A673 (cell line): ENCODE measurements around the gene DHRSX. TPM values are rescaled to one million over a fixed set of nuclear protein-coding genes. Genes with fewer than 3 reads are reported as not detected.

Source experiments
- BruUV-seq: library from RNA; stranded (reverse); fragments of 400-500 nt; replicated peaks from 2 replicates; lab custom pipeline; 2021; lab: Mats Ljungman, UMichigan
- CTCF ChIA-PET: fragments of 300-600 bp; sonication (Branson Sonifier 250); formaldehyde crosslinking; loops from one replicate; lab custom pipeline; 2022; ENCODE audit warnings: antibody characterized with exemption; lab: Charles Lee
- POLR2A ChIA-PET: fragments of 300-600 bp; sonication (Branson Sonifier 250); formaldehyde crosslinking; loops from one replicate; lab custom pipeline; 2022; ENCODE audit warnings: antibody characterized with exemption; ENCODE audit not compliant: low non-redundant PET; lab: Charles Lee
- DNase-seq: peaks from one replicate; pipeline ENCODE4 v3.0.0-alpha.2; 2015; ENCODE audit warnings: low spot score
- H3K27ac ChIP-seq: fragments of 200-600 bp; sonication (generic); 2 replicates; pipeline ENCODE4 v1.5.1; 2016; ENCODE audit warnings: mixed run types, low read depth, mild to moderate bottlenecking, mixed read lengths, antibody characterized with exemption, low read length; ENCODE audit not compliant: poor library complexity, severe bottlenecking
- H3K27me3 ChIP-seq: fragments of 200-600 bp; sonication (generic); replicated peaks from 2 replicates; pipeline ENCODE4 v1.6.1; 2017; ENCODE audit warnings: mixed run types, low read depth, mild to moderate bottlenecking, mixed read lengths, antibody characterized with exemption, low read length; ENCODE audit not compliant: insufficient read depth, poor library complexity
- H3K36me3 ChIP-seq: fragments of 200-600 bp; sonication (generic); 2 replicates; pipeline ENCODE4 v1.6.1; 2016; ENCODE audit warnings: mixed run types, mild to moderate bottlenecking, mixed read lengths, antibody characterized with exemption, low read length; ENCODE audit not compliant: insufficient read depth, poor library complexity, severe bottlenecking
- H3K4me1 ChIP-seq: fragments of 200-600 bp; sonication (generic); 2 replicates; pipeline ENCODE4 v1.6.1; 2017; ENCODE audit warnings: mixed run types, mild to moderate bottlenecking, mixed read lengths, antibody characterized with exemption, low read length; ENCODE audit not compliant: insufficient read depth, poor library complexity, severe bottlenecking
- H3K4me3 ChIP-seq: fragments of 200-600 bp; sonication (generic); 2 replicates; pipeline ENCODE4 v1.5.1; 2016; ENCODE audit warnings: low read depth, mixed run types, mild to moderate bottlenecking, mixed read lengths, low read length; ENCODE audit not compliant: poor library complexity, severe bottlenecking
- H3K9me3 ChIP-seq: fragments of 200-600 bp; sonication (generic); 2 replicates; pipeline ENCODE4 v1.6.1; 2016; ENCODE audit warnings: mixed run types, low read depth, mild to moderate bottlenecking, mixed read lengths, antibody characterized with exemption, low read length; ENCODE audit not compliant: poor library complexity, severe bottlenecking
- CTCF ChIP-seq: fragments of 300-800, 200-600 bp; sonication (generic); conservative IDR thresholded peaks from 2 replicates; pipeline ENCODE4 v1.5.1; 2017; ENCODE audit warnings: low read depth, mild to moderate bottlenecking, antibody characterized with exemption, low read length, moderate library complexity, mixed read lengths
- EZH2 ChIP-seq: fragments of 200-600 bp; sonication (generic); IDR thresholded peaks from 2 replicates; pipeline ENCODE4 v1.6.1; 2017; ENCODE audit warnings: borderline replicate concordance, low read depth, mild to moderate bottlenecking, mixed read lengths, antibody characterized with exemption, low read length; ENCODE audit not compliant: poor library complexity, severe bottlenecking
- intact Hi-C: fragments of 100-400 bp; cut with micrococcal nuclease; formaldehyde crosslinking; loops from one replicate; pipeline ENCODE4 v1.10.0; 2022; ENCODE audit not compliant: unreplicated experiment
- total RNA-seq: library from RNA; stranded (reverse); gene quantifications from 2 replicates; pipeline ENCODE4 v1.2.3, GENCODE V29; 2021

Gene DHRSX
- total RNA-seq, 1 experiment from 2014 or later = 30.2 TPM

- DNase-seq = no peak
- BruUV-seq = no TSS peak
Measured at GRCh38 chrX:2348211-2348610, 152.6 kb downstream of the DHRSX start.

GRCh38 chrX:2346158-2346557 lies 154.6 kb downstream of the DHRSX start:
- Histone ChIP-seq H3K27me3 (no peaks in the 10 kb centered on the region), H3K36me3 (no peaks in the 10 kb centered on the region), H3K4me1 (no peaks in the 10 kb centered on the region), H3K27ac (no peak overlapping the region), H3K9me3 (no peaks in the 10 kb centered on the region), H3K4me3 (no peak overlapping the region)
- ChIA-PET CTCF (no interaction called here), POLR2A (no interaction called here)
- TF ChIP-seq EZH2 (no peak), CTCF (no peak)
- BruUV-seq = no TSS peak
- intact Hi-C loops = no loop called here
- no peak for DNase-seq

More at GRCh38 chrX:2348211-2348610, 152.6 kb downstream of the DHRSX start:
- Histone ChIP-seq H3K4me3 (no peak overlapping the region), H3K4me1 (no peaks in the 10 kb centered on the region), H3K36me3 (no peaks in the 10 kb centered on the region), H3K9me3 (no peaks in the 10 kb centered on the region), H3K27me3 (no peaks in the 10 kb centered on the region), H3K27ac (no peak overlapping the region)
- ChIA-PET CTCF (no interaction called here), POLR2A (no interaction called here)
- intact Hi-C loops = no loop called here
- TF ChIP-seq CTCF (no peak), EZH2 (no peak)

- BruUV-seq = no TSS peak
- no peak overlapping the region for H3K4me3 ChIP-seq
- no peak for DNase-seq
- H3K27ac ChIP-seq = no peak overlapping the region
- POLR2A ChIA-PET = no interaction called here
- H3K9me3 ChIP-seq = no peaks in the 10 kb centered on the region
- TF ChIP-seq EZH2 (no peak), CTCF (no peak)
- no peaks in the 10 kb centered on the region for H3K36me3 ChIP-seq
- intact Hi-C loops = no loop called here
- H3K4me1 ChIP-seq = no peaks in the 10 kb centered on the region
- no peaks in the 10 kb centered on the region for H3K27me3 ChIP-seq
- CTCF ChIA-PET = no interaction called here
Measured at GRCh38 chrX:2345562-2345961, 155.2 kb downstream of the DHRSX start.
